ENCODE results near the gene SEPTIN12.
"Not testable (repeated sequence)": the region's sequence is repeated elsewhere in the genome, so short reads cannot be mapped to it uniquely, and the experiment has no call there.

Gene SEPTIN12

DNA sequence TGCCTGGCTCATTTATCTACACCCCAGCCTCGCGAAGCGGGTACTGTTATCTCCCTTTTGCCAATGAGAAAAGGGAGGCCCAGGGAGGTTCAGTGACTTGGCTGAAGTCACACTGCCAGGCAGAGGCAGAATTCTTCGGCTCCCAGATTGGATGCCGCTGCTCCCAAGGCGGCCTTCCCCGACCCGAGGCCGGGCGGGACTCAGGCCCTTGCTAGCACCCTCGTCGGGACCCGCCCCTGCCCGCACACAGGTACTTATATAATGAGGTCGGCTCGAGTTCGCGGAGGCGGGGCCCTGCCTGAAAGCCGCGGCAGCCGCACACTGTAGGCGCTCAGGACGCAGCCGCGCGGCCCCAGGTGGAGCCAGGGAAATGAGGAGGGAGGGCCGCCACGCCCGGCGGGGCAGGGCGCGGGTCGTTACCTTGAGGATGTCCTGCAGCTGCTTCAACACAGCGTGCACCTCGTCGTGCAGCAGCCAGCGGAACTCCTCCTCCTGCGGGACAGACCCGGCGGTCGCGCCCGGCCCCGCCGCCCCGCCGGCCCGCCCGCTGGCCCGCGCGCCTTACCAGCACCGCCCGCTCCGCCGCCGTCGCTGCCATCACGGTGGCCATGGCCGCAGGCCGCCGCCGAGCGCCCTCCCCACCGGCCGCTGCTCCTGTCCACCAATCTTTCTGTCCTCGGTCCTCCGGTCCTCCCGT is 14.0 kb upstream of the SEPTIN12 start, which contains the start of gene ROGDI:
ROGDI (minus strand) TSS at position 672 of the 697 bp plus-strand sequence; CDS start at position 610, 62 bp downstream.
- peak; percentile 86 for DNase-seq

DNA sequence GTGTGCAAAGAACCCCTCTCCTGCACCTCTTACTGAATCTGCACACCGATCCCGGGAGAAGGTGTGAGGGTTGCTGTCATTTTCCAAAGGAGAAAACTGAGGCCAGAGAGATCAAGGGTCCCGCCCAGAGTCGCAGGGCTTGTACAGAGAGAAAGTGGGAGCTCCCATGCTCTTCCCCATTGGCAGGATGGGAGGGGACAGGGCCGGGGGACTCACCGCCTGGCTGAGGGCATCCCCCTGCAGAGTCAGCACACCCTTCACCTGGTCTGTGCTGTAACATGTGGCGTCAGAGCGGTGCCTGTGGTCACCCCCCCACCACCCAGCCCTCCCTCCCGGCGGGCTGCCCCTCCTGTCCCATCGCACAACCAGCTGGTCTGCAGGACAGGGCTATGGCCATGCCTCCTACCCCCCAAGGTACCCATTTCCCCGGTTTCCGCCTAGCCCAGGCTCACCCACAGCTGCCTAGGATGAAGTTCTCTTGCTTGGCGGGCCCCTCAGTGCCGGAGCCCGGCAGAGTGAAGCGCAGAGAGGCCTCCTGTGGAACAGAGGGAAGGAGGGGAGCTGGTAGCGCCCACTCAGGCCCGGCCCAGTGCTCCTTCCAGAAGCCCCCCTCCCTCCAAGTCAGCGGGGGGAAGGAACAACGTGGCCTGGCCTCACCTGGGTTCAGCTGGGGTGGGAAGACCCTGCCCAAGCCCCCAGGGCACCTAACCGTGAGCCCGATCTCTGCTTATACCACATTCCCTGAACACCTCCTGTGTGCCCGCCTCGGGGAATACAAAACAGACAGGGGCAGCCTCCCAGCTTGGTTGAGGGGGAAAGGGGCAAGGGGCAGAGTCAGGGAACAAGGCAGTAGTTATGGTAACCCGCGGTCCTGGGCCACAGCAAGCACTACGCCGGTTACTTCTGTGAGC is 13.2 kb upstream of the SEPTIN12 start:
- DNase-seq, result no peak

DNA sequence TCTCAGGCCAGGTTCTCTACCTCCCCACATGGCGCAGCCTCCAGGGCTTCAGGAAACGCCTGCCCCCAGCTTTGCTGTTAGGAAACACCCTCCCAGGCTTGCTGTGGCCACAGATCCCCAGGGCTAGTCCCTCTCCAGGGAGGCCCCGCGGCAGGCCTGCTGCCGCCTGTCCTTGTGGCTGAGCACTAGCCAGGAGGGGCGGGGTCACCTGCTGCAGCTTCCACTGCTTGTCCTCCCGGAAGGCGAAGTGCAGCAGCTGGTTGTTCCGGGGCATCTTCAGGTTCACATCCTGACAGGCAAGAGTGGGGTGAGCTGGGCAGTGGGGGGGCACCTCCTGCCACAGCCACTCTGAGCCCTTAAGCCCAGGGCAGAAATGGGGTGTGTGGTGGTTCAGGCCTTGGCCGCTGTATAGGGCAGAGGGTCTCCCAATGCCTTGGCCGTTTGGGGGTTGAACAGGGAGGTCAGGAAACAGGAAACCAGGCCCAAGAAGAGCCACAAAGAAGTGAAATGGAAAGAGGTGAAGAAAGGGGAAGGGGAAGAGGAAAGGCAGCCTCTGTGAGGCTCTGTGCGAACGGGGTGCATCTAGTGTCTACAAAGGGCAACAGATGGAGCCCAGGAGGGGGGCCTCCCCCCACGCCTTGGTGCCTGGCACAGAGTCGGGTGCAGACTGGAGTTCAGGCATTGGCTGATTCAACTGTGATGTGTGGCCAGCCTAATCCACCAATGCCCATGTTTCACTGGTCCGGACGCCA is 12.3 kb upstream of the SEPTIN12 start:
- no peak for DNase-seq

DNA sequence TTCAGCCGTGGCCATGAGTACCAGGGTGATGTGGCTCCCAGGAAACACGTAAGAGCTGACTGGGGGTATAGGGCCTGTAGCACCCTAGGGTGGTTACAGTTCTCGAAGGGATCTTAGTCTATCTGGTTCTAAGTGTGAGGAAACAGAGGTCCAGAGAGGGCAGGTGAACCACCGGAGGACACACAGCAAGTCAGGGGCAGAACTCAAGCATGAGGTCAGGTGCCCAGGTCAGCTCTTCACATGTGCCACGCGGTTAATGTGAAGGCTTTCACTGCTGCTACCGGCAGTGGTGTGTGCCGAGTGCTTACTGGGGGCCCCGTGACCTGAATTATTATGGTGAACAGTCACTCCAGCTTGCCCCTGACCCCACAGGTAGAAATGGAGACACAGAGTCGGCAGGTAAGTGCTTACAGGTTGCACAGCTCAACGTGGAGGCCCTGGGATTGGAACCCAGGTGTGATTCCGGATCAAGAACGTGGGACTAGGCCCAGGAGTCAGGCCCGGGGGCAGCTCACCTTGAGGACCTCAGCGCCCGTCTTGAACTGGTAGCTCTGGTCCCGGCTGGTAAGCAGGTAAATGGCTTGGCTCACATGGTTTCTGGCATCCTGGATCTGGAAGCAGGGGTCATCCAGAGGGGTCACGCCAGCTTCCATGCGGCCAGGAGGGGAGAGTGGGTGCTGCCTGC is 11.2 kb upstream of the SEPTIN12 start:
- DNase-seq, result no peak

DNA sequence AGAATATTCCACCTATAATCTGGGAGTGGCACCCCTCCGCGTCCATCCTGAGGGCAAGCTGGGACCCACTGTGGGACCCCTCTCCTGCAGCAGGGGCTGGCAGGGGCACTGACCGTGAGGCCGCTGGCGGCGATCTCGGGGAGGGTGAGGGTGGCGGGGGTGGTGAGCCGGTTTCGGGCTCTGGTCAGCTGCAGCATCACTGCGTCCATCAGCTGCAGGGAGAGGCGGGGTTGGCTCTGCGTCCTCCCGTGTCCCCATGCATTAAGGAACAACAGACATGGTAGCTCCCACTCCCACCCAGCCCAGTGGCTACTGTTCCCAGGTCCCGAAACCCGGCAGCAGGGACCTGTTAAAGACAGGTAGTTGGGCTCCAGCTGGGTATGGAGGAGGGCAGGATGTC is 10.3 kb upstream of the SEPTIN12 start:
- DNase-seq, result no peak

DNA sequence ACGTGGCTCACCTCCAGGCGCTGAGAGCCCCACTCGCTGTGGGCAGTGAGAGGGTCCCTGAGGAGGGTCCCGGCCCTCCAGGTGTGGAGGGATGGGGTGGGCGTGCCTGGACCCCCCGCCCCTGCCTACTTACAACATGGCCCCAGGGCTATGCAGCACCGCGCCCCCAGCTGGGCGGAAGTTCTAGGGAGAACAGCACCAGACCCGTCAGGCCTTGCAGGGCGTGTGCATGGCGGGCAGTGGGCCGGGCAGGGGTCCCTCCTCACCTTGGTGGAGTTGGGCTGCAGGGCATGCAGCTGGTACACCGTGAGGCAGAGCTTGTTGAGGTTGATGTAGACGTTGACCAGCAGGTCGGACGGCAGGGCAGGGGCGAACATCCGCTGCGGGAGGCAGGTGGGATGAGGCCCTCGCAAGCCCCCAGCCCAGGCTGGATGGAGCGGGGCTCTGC is 9.7 kb upstream of the SEPTIN12 start:
- no peak for DNase-seq

DNA sequence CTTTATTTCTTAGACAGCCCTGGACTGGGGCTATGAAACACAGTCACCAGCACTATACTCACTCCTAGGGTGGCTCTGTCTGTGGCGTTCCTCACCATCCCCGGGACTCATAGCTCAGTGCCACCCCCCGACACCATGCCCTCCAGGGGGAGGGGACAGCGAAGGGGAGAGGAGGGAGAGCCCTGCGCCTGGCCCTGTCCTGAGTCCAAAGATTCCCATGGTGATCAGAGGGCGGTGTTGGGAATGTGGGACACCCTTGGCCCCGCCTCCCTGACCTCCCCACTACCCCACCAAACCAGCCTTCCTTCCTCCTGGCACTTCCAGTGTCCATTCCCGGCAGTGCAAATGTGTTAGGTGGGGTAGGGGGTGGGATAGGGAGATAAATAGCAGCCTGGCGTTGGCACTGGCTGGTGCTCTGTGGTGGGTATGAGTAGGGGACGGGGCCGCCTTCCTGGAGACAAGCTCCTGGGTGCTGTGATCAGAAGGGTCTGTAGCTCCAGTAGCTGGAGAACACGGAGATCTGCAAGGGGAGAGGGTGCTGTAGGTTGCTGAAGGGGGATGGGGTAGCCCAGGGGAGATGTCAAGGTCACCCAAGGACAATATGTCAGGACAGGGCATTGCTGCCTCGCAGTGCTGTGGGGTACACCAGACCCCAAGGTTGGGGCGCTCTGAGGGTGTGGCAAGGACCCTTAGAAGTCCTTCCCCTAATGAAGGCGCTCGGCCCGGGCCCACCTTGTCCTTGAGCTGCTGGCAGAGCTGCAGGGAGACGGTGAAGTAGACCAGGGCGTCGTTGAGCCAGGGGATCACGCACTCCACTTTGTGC is 9.0 kb upstream of the SEPTIN12 start:
- no peak for DNase-seq

DNA sequence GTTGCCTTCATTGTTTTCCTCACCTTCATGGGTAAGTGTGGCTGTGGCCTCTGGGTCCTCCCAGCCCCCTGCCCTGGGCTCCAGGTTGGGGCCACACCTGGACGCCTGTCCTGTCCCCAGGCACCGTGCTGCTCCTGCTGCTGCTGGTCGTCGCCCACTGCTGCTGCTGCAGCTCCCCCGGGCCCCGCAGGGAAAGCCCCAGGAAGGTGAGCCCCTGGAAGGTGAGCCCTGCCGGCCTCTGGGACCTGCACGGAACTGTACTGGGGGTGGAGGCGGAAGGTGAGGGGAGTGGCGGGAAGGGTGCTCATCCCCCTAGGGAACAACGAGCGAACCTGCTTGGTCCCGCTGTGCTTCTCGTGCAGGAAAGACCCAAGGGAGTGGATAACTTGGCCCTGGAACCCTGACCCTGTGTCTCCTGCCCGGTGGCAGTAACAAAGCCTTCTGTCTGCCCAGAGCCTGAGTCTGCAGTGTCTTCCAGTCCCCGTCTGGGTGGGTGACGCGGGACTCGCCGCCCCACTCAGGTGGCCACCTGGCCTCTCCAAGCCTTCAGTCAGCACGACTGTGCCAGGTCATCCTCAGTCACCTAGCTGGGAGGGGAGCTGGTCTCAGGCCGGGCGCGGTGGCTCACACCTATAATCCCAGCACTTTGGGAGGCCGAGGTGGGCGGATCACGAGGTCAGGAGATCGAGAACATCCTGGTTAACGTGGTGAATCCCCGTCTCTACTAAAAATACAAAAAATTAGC is 7.9 kb upstream of the SEPTIN12 start:
- DNase-seq, result no peak

DNA sequence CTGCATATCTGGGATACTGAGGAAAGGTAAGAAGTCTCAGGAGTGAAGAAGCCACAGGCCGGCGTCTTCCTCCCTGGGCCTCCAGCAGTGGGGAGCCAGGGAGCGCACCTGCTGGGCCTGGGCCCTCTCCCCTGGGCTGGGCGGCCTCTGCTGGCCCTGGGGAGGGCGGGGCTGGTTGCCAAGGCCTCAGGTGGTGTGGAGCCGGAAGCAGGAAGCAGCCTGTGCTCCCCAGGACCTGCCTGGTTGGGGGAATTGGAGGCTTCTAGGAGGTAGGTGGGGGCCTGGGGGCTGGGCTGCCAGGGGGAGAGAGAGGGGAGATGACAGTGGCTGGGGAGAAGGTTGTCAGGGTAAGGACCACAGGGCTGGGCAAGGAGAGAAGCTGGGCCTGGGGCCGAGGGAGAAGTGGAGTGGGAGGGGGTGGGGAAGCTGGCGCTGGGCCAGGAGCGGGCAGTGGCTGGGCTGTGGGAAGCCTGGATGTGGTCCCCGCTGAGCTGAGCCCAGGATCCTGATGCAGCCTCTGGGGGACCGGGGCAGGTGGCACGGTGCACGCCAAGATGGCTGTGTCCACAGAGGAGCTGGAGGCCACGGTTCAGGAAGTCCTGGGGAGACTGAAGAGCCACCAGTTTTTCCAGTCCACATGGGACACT is 7.2 kb upstream of the SEPTIN12 start, which contains the start of gene SMIM22:
SMIM22 (plus strand) TSS at position 189 of the 647 bp plus-strand sequence; CDS start at position 555, 366 bp downstream.
- DNase-seq, result no peak

DNA sequence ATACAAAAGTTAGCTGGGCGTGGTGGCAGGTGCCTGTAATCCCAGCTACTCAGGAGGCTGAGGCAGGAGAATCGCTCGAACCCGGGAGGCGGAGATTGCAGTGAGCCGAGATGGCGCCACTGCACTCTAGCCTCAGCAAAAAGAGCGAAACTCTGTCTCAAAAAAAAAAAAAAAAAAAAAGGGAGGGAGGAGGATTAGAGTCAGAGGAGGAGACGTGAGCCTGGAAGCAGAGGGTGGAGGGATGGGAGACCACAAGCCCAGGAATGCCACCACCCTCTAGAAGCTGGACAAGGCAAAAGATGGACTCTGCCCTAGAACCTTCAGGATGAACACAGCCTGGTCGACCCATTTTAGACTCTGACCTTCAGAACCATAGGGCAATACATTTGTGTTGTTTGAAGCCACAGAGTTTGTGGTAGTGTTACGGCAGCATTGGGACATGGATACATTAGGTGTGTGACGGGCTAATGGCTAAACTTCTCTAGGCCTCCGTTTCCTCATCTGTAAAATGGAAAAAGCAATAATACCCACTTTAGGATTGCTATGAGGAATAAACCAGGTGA is 4.9 kb upstream of the SEPTIN12 start:
- DNase-seq, result no peak

DNA sequence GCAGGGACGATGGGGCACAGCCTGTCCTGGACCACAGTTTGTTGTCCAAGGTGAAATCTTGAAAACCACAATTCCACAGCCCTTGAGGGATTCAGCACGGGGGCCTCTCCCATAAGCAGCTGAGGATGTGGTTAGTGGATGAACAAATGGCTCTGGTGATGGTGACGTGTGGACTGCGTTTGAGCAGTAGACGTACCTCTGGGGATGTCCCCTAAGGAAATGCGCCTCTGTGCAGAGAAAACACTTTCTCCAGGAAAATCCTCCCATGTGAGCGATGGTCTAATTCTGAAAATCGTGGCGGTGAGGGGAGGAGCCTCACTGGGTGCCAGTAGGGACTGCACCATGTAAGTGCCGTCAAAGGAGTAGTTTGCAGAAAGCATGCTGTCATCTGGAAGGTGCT is 2.7 kb upstream of the SEPTIN12 start:
- DNase-seq, result no peak

DNA sequence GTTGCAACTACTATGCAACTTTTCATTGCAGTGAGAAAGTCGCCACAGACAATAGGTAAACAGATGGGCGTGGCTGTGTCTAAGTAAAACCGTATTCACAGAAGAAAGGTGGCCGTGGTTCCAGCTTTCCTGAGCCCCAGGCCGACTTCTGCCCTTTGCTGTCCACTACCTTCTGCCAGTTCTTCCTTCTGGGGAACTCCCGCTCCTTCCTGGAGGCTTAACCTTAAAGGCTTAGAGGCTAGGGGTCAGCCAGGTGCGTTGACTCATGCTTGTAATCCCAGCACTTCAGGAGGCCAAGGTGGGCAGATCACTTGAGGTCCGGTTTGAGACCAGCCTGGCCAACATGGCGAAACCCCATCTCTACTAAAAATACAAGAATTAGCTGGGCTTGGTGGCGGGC is 2.1 kb upstream of the SEPTIN12 start:
- DNase-seq, result no peak

DNA sequence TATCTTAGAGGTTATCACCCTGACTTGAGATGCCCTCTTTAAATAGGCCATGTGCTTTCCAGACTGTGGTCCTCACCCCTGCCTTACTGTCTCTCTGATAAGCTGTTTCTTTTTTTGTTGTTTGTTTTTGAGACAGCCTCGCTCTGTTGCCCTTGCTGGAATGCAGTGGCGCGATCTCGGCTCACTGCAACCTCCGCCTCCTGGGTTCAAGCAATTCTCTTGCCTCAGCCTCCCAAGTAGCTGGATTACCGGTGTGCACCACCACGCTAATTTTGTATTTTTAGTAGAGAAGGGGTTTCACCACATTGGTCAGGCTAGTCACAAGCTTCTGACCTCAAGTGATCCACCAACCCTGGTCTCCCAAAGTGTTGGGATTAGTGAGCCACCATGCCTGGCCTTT is 765 bp upstream of the SEPTIN12 start:
- no peak for DNase-seq

DNA sequence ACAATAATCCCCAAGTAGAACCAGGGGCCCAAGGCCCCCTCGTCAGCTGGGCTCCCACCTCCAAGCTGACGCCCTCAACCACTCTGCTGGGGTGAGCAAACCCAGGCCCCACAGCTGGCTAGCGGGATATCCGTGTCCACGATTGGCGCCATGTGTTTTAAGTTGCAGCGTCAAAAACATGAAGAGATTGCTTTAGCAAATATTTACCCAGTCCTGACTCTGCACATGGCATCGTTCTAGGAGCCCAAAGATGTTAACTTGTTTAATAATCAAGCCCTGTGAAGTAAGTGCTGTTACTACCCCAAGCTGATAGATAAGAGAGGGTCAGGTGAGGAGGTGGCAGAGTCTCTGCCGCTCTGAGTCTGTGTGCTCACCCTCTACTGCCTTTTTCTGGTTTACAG is 344 bp upstream of the SEPTIN12 start:
- no peak for DNase-seq

DNA sequence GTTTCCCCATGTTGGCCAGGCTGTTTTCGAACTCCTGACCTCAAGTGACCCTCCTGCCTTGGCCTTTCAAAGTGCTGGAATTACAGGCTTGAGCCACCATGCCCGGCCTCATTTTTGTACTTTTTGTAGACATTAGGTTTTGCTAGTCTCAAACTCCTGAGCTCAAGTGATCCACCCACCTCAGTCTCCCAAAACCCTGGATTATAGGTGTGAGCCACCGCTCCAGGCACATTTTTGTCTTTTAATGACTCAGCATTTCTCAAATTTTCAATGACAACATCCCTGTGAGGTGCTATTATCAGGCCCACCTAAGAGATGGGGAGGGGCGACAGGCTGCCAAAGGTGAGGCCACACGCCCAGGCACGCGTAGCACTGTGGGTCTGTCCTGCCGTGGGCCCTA is 1.1 kb downstream of the SEPTIN12 start:
- DNase-seq, result no peak

DNA sequence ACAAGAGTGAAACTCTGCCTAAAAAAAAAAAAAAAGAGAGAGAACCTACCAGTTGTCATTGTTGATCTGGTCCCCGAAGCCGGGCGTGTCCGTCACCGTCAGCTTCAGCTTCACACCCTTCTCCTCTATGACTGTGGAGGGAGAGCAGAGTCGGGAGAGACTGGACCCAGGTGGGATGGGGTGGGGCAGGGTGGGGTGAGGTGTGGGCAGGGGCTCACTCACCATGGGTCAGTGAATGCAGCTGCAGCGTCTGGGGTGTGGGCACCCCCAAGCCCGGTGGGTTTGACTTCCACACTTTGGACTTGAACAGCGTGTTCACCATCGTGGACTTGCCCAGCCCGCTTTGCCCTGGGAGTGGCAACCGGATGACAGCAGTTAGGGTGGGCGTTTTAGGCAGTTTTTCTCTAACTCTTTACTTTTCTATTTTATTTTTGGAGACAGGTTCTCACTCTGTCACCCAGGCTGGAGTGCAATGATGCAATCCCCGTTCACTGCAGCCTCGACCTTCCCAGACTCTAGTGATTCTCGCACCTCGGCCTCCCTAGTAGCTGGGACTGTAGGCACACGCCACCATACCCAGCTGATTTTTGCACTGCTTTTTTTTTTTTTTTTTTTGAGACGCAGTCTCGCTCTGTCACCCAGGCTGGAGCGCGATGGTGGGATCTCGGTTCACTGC is 2.2 kb downstream of the SEPTIN12 start:
- no peak for DNase-seq

DNA sequence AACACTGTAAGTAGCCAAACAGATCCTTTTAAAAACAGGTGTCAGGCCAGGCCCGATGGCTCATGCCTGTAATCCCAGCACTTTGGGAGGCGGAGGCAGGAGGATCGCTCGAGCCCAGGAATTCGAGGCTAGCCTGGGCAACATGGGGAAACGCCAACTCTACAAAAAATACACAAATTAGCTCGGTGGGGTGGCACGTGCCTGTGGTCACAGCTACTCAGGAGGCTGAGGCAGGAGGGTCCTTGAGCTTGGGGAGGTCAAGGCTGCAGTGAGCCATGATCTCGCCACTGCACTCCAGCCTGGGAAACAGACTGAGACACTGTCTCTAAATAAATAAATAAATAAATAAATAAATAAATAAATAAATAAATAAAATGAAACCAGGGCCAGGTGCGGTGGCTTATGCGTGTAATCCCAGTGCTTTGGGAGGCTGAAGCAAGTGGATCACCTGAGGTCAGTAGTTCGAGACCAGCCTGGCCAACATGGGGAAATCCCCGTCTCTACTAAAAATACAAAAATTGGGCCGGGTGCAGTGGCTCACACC is 3.6 kb downstream of the SEPTIN12 start:
- DNase-seq, result not testable (repeated sequence)

DNA sequence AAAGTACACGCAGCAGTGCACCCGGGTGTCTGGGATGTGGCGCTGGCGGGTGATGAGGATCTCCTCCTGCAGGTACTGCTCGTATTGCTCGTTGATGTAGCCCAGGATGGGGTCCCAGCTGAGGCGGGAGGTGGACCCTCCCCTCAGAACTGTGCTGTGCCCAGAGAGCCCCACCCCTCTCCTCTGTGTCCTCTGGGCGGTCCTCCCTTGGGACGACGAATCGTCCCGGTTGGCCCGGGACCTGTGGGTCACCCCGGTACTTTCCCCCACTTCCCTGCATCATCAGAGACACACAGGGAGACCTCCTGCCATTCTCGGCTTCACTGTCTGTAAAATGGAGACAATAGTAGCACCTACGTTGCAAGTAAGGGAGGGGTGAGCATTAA is 4.2 kb downstream of the SEPTIN12 start:
- no peak for DNase-seq
